ENCODE data around the gene CSNK2A2.

CSNK2A2 gene

GRCh38 chr16:58197314-58198012 is 443 bp downstream of the CSNK2A2 start:
- no peak for FAIRE-seq

GRCh38 chr16:58196898-58197313 is 1.0 kb downstream of the CSNK2A2 start:
- FAIRE-seq, result no peak

- no peak for FAIRE-seq
These were observed 2.1 kb downstream of the CSNK2A2 start for GRCh38 chr16:58195771-58196170.

GRCh38 chr16:58195344-58195743 is 2.6 kb downstream of the CSNK2A2 start:
- FAIRE-seq, result no peak

GRCh38 chr16:58194790-58195189 is 3.1 kb downstream of the CSNK2A2 start:
- FAIRE-seq, result no peak

GRCh38 chr16:58187665-58188421 is 10.1 kb downstream of the CSNK2A2 start:
- FAIRE-seq, result no peak

GRCh38 chr16:58187092-58187491 is 10.8 kb downstream of the CSNK2A2 start:
- FAIRE-seq, result no peak

- no peak for FAIRE-seq
These were observed 11.5 kb downstream of the CSNK2A2 start for GRCh38 chr16:58186176-58186944.

GRCh38 chr16:58177353-58177710 is 20.6 kb downstream of the CSNK2A2 start:
- FAIRE-seq, result no peak

- FAIRE-seq, result no peak
These were observed 21.1 kb downstream of the CSNK2A2 start for GRCh38 chr16:58176608-58177352.

GRCh38 chr16:58170223-58170622 is 27.7 kb downstream of the CSNK2A2 start:
- FAIRE-seq, result no peak

- FAIRE-seq, result no peak
These were observed 37.1 kb downstream of the CSNK2A2 start for GRCh38 chr16:58160855-58161254.

GRCh38 chr16:58158725-58159124 is 39.2 kb downstream of the CSNK2A2 start:
- no peak for FAIRE-seq

- no peak for FAIRE-seq
These were observed 39.9 kb downstream of the CSNK2A2 start for GRCh38 chr16:58157951-58158540.

GRCh38 chr16:58157239-58157638 is 40.7 kb downstream of the CSNK2A2 start:
- FAIRE-seq, result no peak

- no peak for FAIRE-seq
These were observed 42.1 kb downstream of the CSNK2A2 start for GRCh38 chr16:58155839-58156238.

GRCh38 chr16:58154345-58154744 is 43.6 kb downstream of the CSNK2A2 start:
- FAIRE-seq, result no peak

GRCh38 chr16:58152246-58152868 is 45.5 kb downstream of the CSNK2A2 start:
- no peak for FAIRE-seq

GRCh38 chr16:58148526-58148925 is 49.4 kb downstream of the CSNK2A2 start:
- FAIRE-seq, result no peak

- no peak for FAIRE-seq
These were observed 49.8 kb downstream of the CSNK2A2 start for GRCh38 chr16:58148099-58148498.

GRCh38 chr16:58138852-58139251 is 59.1 kb downstream of the CSNK2A2 start:
- no peak for FAIRE-seq

- no peak for FAIRE-seq
These were observed 60.3 kb downstream of the CSNK2A2 start for GRCh38 chr16:58137581-58137980.

Measured in A204.1 (cell line).